DND-41 (cell line): Measurements from ENCODE around the gene PAPOLA.

ENCODE experiments used
- CTCF ChIP-seq: IDR thresholded peaks from 2 replicates; pipeline ENCODE4 v1.5.1; 2012; ENCODE audit warnings: borderline replicate concordance, low read length, moderate library complexity, mild to moderate bottlenecking; ENCODE audit not compliant: poor library complexity, severe bottlenecking; ENCODE audit errors: extremely low read depth
- EZH2 ChIP-seq: IDR thresholded peaks from 3 replicates; pipeline ENCODE4 v1.6.1; 2012; ENCODE audit warnings: borderline replicate concordance, low read depth, mild to moderate bottlenecking, moderate library complexity, low read length, inconsistent platforms; ENCODE audit not compliant: severe bottlenecking

GRCh38 chr14:96466918-96467317, 35.3 kb upstream of the PAPOLA start:
- TF ChIP-seq CTCF (no peak), EZH2 (no peak)
